Fibroblast of pulmonary artery (primary cell): Measurements from ENCODE around the gene LTC4S.

Experiments
- DNase-seq: peaks from one replicate; pipeline ENCODE4 v3.0.0-alpha.2; 2010; ENCODE audit warnings: low read depth
- H3K4me3 ChIP-seq: replicated peaks from 2 replicates; pipeline ENCODE4 v1.5.1; 2011; ENCODE audit warnings: low read depth, mild to moderate bottlenecking, control low read depth, low read length, moderate library complexity
- TF ChIP-seq, protein P1 (sequence below): IDR thresholded peaks from 2 replicates; pipeline ENCODE4 v1.5.1; 2011; ENCODE audit warnings: mild to moderate bottlenecking, control low read depth, low read length, inconsistent platforms; ENCODE audit errors: missing control alignments

LTC4S gene

DNA sequence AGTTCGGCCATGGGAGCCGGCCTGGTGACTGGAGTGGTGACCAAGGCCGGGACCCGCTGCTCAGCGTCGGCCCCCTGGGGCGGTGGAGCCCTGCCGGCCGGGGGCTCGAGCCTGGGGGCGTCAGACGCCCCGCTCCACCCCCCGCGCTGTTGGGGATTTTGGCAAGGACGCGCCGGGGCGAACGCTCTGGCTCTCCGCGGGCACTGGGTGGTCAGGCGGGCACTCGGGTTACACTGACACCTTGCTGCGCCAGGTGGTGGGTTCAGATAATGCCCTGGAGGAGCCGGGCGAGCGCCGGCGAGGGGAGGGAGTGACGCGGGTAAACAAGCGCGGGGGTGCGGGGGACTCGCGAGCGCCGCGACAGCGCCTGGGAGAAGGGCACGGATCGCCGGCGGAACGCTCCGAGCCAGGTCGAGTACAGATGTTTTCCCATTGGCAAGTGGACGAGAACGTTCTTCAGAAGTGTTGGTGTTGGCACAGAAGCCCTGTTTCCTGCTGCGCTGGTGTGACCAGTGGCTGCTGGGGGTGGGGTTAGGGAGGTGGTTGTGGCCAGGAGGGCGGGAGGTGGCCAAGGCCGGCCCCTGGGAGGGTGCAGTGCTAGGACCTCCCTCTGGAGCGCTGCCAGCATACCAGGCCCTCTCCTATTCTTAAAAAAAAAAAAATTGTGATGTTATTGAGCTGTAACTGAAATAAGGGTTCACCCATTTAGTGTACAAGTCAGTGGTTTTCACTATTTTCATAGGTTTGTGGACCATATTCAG, 27.7 kb downstream of the LTC4S start:
- TF ChIP-seq, protein P1, sequence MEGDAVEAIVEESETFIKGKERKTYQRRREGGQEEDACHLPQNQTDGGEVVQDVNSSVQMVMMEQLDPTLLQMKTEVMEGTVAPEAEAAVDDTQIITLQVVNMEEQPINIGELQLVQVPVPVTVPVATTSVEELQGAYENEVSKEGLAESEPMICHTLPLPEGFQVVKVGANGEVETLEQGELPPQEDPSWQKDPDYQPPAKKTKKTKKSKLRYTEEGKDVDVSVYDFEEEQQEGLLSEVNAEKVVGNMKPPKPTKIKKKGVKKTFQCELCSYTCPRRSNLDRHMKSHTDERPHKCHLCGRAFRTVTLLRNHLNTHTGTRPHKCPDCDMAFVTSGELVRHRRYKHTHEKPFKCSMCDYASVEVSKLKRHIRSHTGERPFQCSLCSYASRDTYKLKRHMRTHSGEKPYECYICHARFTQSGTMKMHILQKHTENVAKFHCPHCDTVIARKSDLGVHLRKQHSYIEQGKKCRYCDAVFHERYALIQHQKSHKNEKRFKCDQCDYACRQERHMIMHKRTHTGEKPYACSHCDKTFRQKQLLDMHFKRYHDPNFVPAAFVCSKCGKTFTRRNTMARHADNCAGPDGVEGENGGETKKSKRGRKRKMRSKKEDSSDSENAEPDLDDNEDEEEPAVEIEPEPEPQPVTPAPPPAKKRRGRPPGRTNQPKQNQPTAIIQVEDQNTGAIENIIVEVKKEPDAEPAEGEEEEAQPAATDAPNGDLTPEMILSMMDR, result no peak
- DNase-seq, result peak; percentile 96
- peak overlapping the region; percentile 86 for H3K4me3 ChIP-seq

DNA sequence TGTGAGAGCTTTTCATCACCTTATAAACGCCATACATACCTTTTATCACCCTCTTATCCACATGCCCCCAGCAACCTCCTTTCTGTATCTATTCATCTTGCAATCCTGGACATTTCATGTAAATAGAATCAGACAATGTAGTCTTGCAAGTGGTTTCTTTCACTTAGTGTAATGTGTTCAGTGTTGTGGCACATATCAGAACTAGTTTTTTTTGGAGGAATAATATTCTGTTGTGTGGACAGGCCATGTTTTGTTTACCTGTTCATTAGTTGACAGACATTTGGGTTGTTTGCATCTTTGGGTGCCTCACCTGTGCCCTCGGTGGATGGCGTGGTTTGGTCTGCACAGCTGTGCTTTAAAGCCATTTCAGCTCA, 28.3 kb downstream of the LTC4S start:
- TF ChIP-seq, protein P1, result no peak
- H3K4me3 ChIP-seq, result peak overlapping the region; percentile 86
- DNase-seq, result no peak

DNA sequence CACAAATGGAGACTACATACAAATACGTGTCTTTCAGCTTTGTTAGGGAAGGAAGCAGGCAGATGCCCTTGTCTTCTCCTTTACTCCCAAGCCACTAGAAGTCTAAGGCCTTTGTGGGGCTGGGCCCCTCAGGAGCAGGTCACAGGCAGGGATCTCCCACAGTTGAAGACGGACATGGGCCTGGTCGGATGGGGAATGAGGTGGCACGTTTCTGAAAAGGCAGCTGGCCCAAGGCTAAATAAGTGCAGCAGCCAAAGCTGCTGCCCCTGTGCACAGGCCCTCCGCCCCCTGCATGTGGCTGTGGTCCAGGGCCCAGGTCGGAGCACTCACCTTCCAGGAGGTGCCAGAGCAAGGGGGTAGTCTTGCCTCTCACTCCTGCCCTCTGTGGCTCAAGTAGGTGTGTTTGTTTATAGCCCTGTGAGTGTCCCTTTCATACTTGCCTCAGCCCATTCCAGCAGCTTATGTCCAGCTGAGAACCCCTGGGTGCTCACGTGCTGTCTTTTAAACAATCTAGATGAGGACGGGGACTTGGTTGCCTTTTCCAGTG, 28.7 kb downstream of the LTC4S start:
- H3K4me3 ChIP-seq, result peak overlapping the region; percentile 86
- DNase-seq, result no peak

DNA sequence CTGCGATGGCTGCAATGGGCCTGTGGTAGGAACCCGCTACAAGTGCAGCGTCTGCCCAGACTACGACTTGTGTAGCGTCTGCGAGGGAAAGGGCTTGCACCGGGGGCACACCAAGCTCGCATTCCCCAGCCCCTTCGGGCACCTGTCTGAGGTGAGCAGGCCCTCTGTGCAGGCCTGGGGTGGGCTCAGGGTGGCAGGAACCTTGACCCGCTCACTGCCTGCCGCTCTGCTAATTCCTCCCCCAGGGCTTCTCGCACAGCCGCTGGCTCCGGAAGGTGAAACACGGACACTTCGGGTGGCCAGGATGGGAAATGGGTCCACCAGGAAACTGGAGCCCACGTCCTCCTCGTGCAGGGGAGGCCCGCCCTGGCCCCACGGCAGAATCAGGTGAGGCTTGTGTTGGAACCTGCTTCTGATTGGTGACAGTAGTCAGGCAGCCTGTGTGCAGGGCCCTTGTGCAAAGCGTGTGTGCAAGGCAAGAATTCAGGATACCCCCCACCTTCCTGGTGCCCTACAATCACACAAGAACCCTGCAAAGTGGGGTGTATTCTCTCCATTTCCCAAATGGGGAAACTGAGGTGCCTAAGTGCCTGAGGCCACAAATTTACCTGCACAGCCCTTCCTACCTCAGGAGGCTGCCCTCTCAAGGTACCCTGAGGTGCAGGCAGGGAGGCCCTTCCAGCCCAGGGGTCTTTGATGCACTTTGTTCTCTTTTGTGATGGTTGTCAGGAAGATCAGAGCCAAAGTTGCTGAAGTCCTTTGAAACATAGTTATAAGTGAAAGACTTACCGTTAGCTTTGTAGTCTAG, 30.4 kb downstream of the LTC4S start:
- TF ChIP-seq, protein P1, result no peak
- DNase-seq, result no peak
- peak overlapping the region; percentile 86 for H3K4me3 ChIP-seq

More for the DNA sequence above, 28.7 kb downstream of the LTC4S start:
- TF ChIP-seq, protein P1, result no peak

DNA sequence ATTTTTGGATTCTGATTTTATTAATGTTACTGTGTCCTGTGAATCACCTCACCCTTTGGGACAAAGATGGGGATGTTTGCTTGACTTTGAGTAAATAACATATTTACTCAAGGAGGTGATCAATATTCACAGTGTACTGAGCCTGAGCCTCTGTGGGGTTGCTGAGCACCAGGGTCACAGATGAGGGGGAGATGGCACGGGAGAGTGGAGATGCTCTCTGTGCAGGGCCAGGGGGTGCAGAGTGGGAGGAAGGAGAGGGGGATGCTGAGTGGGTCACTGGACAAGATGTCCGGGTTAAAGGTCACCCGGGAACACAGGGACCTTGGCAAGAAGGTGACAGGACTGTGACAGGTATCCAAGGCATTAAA, 30.9 kb downstream of the LTC4S start:
- no peak for DNase-seq
- peak overlapping the region; percentile 86 for H3K4me3 ChIP-seq
- TF ChIP-seq, protein P1, result no peak

DNA sequence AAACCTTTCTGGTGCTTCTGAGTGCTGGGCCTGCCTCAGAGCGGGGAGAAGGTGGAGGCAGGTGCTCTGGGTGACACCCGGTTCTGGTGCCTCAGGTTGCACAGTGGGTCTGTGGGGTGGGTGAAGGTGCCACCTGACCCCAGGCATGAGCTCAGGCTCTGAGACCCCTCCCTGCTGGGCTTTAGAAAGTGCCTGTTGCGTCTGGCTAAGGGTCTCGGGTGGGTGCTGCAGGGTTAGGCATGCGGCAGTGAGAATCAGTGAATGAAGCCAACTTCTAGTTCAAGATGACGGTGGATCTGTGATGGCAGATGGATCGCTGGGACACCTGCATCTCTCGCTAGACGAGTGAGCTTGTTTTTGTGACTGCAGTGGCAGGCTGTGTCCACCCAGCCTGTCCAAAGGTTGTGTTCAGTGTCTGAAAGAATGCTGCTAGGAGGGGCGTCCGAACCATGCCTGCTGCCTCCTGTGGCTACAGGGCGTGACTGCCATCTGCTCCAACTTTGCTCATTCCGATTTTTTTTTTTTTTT, 31.9 kb downstream of the LTC4S start:
- DNase-seq, result no peak
- TF ChIP-seq, protein P1, result no peak
- H3K4me3 ChIP-seq, result peak overlapping the region; percentile 21
